SK-N-SH (cell line): Measurements from ENCODE around the gene HDHD5. TPM values are rescaled to one million over a fixed set of nuclear protein-coding genes. Genes with fewer than 3 reads are reported as not detected.

Experiments
- CTCF ChIA-PET: fragments of 300-600, 350-600 bp; formaldehyde crosslinking; extraction: SDS; loops from one replicate; lab custom pipeline; 2021; lab: Yijun Ruan, JAX
- POLR2A ChIA-PET: fragments of 350-600 bp; sonication (Branson Sonifier 250); formaldehyde crosslinking; extraction: SDS; loops from one replicate; lab custom pipeline; 2020; ENCODE audit warnings: antibody characterized with exemption, inconsistent platforms; lab: Yijun Ruan, JAX
- DNase-seq: peaks from one replicate; pipeline ENCODE4 v3.0.0; 2012
- H2AFZ ChIP-seq: fragments of 200-600 bp; sonication (generic); 2 replicates; pipeline ENCODE4 v1.8.1; 2016; ENCODE audit warnings: antibody characterized with exemption, mild to moderate bottlenecking, low read depth
- H3F3A ChIP-seq: fragments of 200-600 bp; sonication (generic); replicated peaks from 2 replicates; pipeline ENCODE3; 2016; ENCODE audit warnings: antibody characterized with exemption, mild to moderate bottlenecking; ENCODE audit not compliant: insufficient read depth
- H3K27ac ChIP-seq, 2 experiments: fragments of 200-500 bp in 1 of 2; fragments of 200-600 bp in 1 of 2; sonication (Bioruptor generic) in 1 of 2; sonication (generic), shearing (Covaris generic) in 1 of 2; 2 replicates each; pipeline versions ENCODE4 v1.5.1 to v1.6.1; 2014 to 2016; ENCODE audit warnings: low read depth in 2 of 2, inconsistent platforms in 1 of 2, low read length in 1 of 2, mild to moderate bottlenecking in 1 of 2, mixed read lengths in 1 of 2
- H3K27me3 ChIP-seq: fragments of 200-600 bp; sonication (generic), shearing (Covaris generic); 2 replicates; pipeline ENCODE4 v1.6.1; 2016; ENCODE audit warnings: mixed run types; ENCODE audit not compliant: insufficient read depth
- H3K36me3 ChIP-seq, 2 experiments: fragments of 200-500 bp in 1 of 2; fragments of 200-600 bp in 1 of 2; sonication (Bioruptor generic) in 1 of 2; sonication (generic) in 1 of 2; replicated peaks in 1 of 2; 2 replicates each; pipeline versions ENCODE3 to v1.5.1; 2014 to 2016; ENCODE audit warnings: low read length in 1 of 2, mild to moderate bottlenecking in 1 of 2; ENCODE audit not compliant: insufficient read depth in 2 of 2, control insufficient read depth in 1 of 2
- H3K4me1 ChIP-seq, 2 experiments: fragments of 200-500 bp in 1 of 2; fragments of 200-600 bp in 1 of 2; sonication (Bioruptor generic) in 1 of 2; sonication (generic), shearing (Covaris generic) in 1 of 2; 2 replicates each; pipeline versions ENCODE4 v1.5.1 to v1.6.1; 2014 to 2016; ENCODE audit warnings: low read depth in 1 of 2, low read length in 1 of 2, mixed run types in 1 of 2; ENCODE audit not compliant: insufficient read depth in 2 of 2, control insufficient read depth in 1 of 2
- H3K4me2 ChIP-seq: fragments of 200-600 bp; sonication (generic), shearing (Covaris generic); 2 replicates; pipeline ENCODE4 v1.6.1; 2017; ENCODE audit warnings: mixed run types
- H3K4me3 ChIP-seq, 2 experiments: fragments of 200-500 bp in 1 of 2; fragments of 200-600 bp in 1 of 2; sonication (Bioruptor generic) in 1 of 2; sonication (generic), shearing (Covaris generic) in 1 of 2; 2 replicates each; pipeline versions ENCODE4 v1.5.1 to v1.8.1; 2014 to 2016; ENCODE audit warnings: low read depth in 2 of 2, inconsistent platforms in 1 of 2, low read length in 1 of 2, mild to moderate bottlenecking in 1 of 2, mixed read lengths in 1 of 2, moderate library complexity in 1 of 2
- H3K79me2 ChIP-seq: fragments of 200-600 bp; sonication (generic); 2 replicates; pipeline ENCODE4 v1.8.1; 2017; ENCODE audit warnings: mild to moderate bottlenecking; ENCODE audit not compliant: insufficient read depth
- H3K9ac ChIP-seq: fragments of 200-600 bp; sonication (generic); 2 replicates; pipeline ENCODE4 v1.6.1; 2017; ENCODE audit warnings: mixed run types
- H3K9me2 ChIP-seq: fragments of 200-600 bp; sonication (generic); 2 replicates; pipeline ENCODE4 v1.6.1; 2017; ENCODE audit warnings: mixed run types
- H3K9me3 ChIP-seq: fragments of 200-600 bp; sonication (generic); 2 replicates; pipeline ENCODE4 v1.6.1; 2017; ENCODE audit warnings: mixed run types, mild to moderate bottlenecking, moderate library complexity
- H4K20me1 ChIP-seq: fragments of 200-600 bp; sonication (generic); 2 replicates; pipeline ENCODE4 v1.6.1; 2017; ENCODE audit warnings: mild to moderate bottlenecking, mixed run types; ENCODE audit not compliant: insufficient read depth
- CTCF ChIP-seq: fragments of 200-600 bp; sonication (generic); IDR thresholded peaks from 2 replicates; pipeline ENCODE4 v1.6.1; 2017; ENCODE audit warnings: antibody characterized with exemption, mild to moderate bottlenecking, moderate library complexity
- EP300 ChIP-seq, 2 experiments: IDR thresholded peaks; 2 replicates each; pipeline versions ENCODE4 v1.4.0 to v1.6.1; 2012; ENCODE audit warnings: borderline replicate concordance in 1 of 2, low read depth in 1 of 2, low read length in 1 of 2
- MAX ChIP-seq: IDR thresholded peaks from 2 replicates; pipeline ENCODE4 v1.4.0; 2012; ENCODE audit warnings: low read depth
- RAD21 ChIP-seq: IDR thresholded peaks from 2 replicates; pipeline ENCODE4 v1.6.1; 2012; ENCODE audit warnings: mild to moderate bottlenecking, low read length
- SIN3A ChIP-seq: IDR thresholded peaks from 2 replicates; pipeline ENCODE4 v1.6.1; 2012; ENCODE audit warnings: low read depth, mild to moderate bottlenecking, low read length, moderate library complexity, borderline replicate concordance
- SMC3 ChIP-seq: IDR thresholded peaks from 2 replicates; pipeline ENCODE4 v1.6.1; 2012; ENCODE audit warnings: low read depth, low read length, improper control_type of control experiment
- TAF1 ChIP-seq: IDR thresholded peaks from 2 replicates; pipeline ENCODE4 v1.6.1; 2012; ENCODE audit warnings: low read depth, mild to moderate bottlenecking, low read length, moderate library complexity, borderline replicate concordance
- TCF12 ChIP-seq: IDR thresholded peaks from 2 replicates; pipeline ENCODE4 v1.4.0; 2012
- WGBS: methylation state at CpG from one replicate; pipeline ENCODE4 v1.1.6; 2017; ENCODE audit warnings: low lambda C conversion rate; 5-methylcytosine and 5-hydroxymethylcytosine counted together
- polyA plus RNA-seq, 3 experiments: library from polyadenylated mRNA; depleted of rRNA; stranded (reverse); fragments of >200 nt; gene quantifications; 2 replicates each; pipeline ENCODE4 v1.2.3, GENCODE V29; 2012
- TF ChIP-seq, protein P1 (sequence below): fragments of 150-350 bp; IDR thresholded peaks from 2 replicates; pipeline ENCODE4 v1.6.1; 2016; ENCODE audit warnings: mild to moderate bottlenecking, low read depth, low read length

HDHD5 gene
- polyA plus RNA-seq, 1 of the 3 experiments (the other 2 are of a cell fraction), result 43.3 TPM

- POLR2A ChIA-PET, result no interaction called here
- TF ChIP-seq RAD21 (peak; percentile 30; the same call in 1 of the 2 replicates), SMC3 (0 out of 2 replicates have a peak, but pooled peaks have one; percentile 21), SIN3A (no peak), CTCF (peak; percentile 39), MAX (no peak)
- TF ChIP-seq, protein P1, sequence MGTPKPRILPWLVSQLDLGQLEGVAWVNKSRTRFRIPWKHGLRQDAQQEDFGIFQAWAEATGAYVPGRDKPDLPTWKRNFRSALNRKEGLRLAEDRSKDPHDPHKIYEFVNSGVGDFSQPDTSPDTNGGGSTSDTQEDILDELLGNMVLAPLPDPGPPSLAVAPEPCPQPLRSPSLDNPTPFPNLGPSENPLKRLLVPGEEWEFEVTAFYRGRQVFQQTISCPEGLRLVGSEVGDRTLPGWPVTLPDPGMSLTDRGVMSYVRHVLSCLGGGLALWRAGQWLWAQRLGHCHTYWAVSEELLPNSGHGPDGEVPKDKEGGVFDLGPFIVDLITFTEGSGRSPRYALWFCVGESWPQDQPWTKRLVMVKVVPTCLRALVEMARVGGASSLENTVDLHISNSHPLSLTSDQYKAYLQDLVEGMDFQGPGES, result no peak
- H3K27ac ChIP-seq, result no peak overlapping the region
- H3K4me1 ChIP-seq, result peaks cover 0 to 5% of the 10 kb centered on the region in 2 experiments; a peak in 1 of 4 replicates
- H4K20me1 ChIP-seq, result no peaks in the 10 kb centered on the region
- H3K36me3 ChIP-seq, result no peaks in the 10 kb centered on the region
- H3F3A ChIP-seq, result no peaks in the 10 kb centered on the region
- DNase-seq, result no peak
- H2AFZ ChIP-seq, result no peak overlapping the region
- H3K4me3 ChIP-seq, result no peak overlapping the region
- H3K9ac ChIP-seq, result no peak overlapping the region
- H3K9me2 ChIP-seq, result no peaks in the 10 kb centered on the region
- no peaks in the 10 kb centered on the region for H3K79me2 ChIP-seq
- CTCF ChIA-PET, result interaction anchor here (0.6 to 9.9 kb wide), 7 partner anchors 30 to 300 kb away, joined by 3 to 68 read pairs (median 3); no protein-coding TSS in a partner anchor
- H3K27me3 ChIP-seq, result peaks cover 23% of the 10 kb centered on the region
- H3K9me3 ChIP-seq, result no peaks in the 10 kb centered on the region
- no peak overlapping the region for H3K4me2 ChIP-seq
- WGBS, result 9% methylated on average over 8 of the region's 8 CpGs
Observed at GRCh38 chr22:17201285-17201945, 42.3 kb upstream of the HDHD5 start.

DNA sequence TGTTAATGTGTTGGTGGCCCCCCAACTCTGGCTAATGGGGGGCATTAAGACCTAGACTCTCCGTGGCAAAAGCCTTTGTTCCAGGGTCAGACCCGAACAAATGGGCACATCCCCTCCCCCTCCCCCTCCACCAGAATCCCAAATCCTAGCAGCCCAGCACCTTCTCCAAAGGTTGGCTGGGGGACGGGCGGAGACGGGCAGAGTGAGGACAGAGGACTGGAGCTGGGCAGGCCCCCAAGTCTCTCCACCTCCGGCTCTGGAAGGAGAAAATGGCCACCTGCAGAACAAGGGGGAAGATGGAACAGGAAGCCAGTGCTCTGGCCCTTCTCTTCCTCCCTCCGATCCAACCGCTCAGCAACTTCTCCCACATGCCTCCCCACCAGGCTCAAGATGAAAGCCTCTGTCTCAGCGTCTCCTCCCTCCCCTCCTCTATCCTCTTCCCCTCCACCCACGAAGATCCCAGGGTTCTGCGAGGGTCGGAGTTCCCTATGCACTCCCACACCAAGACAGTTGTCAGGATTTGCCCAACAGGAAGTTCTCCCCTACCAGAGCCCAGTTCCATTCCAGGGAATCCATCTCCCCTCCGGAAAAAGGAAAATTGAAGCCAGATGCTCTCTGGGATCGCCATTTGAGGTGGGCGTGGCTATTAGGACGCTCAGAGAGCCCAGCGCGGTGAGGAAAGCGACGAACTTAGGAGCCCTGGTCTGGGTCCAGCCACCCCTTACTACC, 40.1 kb upstream of the HDHD5 start:
- H3K27me3 ChIP-seq, result peaks cover 23% of the 10 kb centered on the region
- H3K4me3 ChIP-seq, result 0 out of 4 replicates have a peak overlapping the region, but pooled peaks of 1 of the 2 experiments have one; percentile 23
- DNase-seq, result peak; percentile 77
- ChIA-PET CTCF (interaction anchor here (1.0 to 9.9 kb wide), 3 partner anchors 28 to 302 kb away, joined by 3 to 68 read pairs (median 3); no protein-coding TSS in a partner anchor), POLR2A (no interaction called here)
- H3K4me2 ChIP-seq, result 0 out of 2 replicates have a peak overlapping the region, but pooled peaks have one; percentile 19
- H3K9me3 ChIP-seq, result no peaks in the 10 kb centered on the region
- no peaks in the 10 kb centered on the region for H3K36me3 ChIP-seq
- H3F3A ChIP-seq, result no peaks in the 10 kb centered on the region
- H3K27ac ChIP-seq, result no peak overlapping the region
- no peaks in the 10 kb centered on the region for H4K20me1 ChIP-seq
- H3K9me2 ChIP-seq, result no peaks in the 10 kb centered on the region
- peaks cover 0 to 5% of the 10 kb centered on the region in 2 experiments; a peak in 1 of 4 replicates for H3K4me1 ChIP-seq
- no peak overlapping the region for H2AFZ ChIP-seq
- WGBS, result 39% methylated on average over 18 of the region's 20 CpGs
- H3K9ac ChIP-seq, result no peak overlapping the region
- H3K79me2 ChIP-seq, result no peaks in the 10 kb centered on the region
- no peak for TF ChIP-seq TAF1
- TF ChIP-seq TCF12, result peak; percentile 79
- peak in 1 of 2 experiments; percentile 44; a peak in 1 of 4 replicates for TF ChIP-seq EP300 (IDR thresholded peaks at IDR 0.05; ENCODE audit: borderline replicate concordance in 1 of 2, low read depth in 1 of 2, low read length in 1 of 2)
